ENCODE measurements around the gene PCNX4.
"Not testable (repeated sequence)": the region's sequence is repeated elsewhere in the genome, so short reads cannot be mapped to it uniquely, and the experiment has no call there.

The PCNX4 gene

GRCh38 chr14:60091550-60092525 is at the start of gene PCNX4:
Gene PCNX4 (plus strand): TSS chr14:60091923. CDS start chr14:60107639, 15,716 bp downstream.
- 0 out of 2 replicates have a peak, but pooled peaks cover 3% of the 10 kb centered on the region for H3K36me3 ChIP-seq (replicated peaks)
- no peaks in the 10 kb centered on the region for H3K9me3 ChIP-seq
- H3K27me3 ChIP-seq (ENCODE audit: low read depth): no peaks in the 10 kb centered on the region
- in situ Hi-C loops (cut with MboI; ENCODE audit: low sequenced_read_pairs): no loop called here
- H3K4me1 ChIP-seq: peaks cover 9% of the 10 kb centered on the region
- peak; percentile 95 to 97 for DNase-seq (ENCODE audit: low spot score in 2 of 2)
- H3K4me3 ChIP-seq: peak within 1 kb of the TSS; percentile 70

GRCh38 chr14:60047976-60048375 is 43.7 kb upstream of the PCNX4 start:
- H3K36me3 ChIP-seq (replicated peaks); in situ Hi-C loops (cut with MboI; ENCODE audit: low sequenced_read_pairs); H3K4me3 ChIP-seq; H3K27me3 ChIP-seq (ENCODE audit: low read depth); H3K4me1 ChIP-seq; DNase-seq (ENCODE audit: low spot score in 2 of 2); H3K9me3 ChIP-seq: not testable (repeated sequence)

- no peak for DNase-seq (ENCODE audit: low spot score in 2 of 2)
- Histone ChIP-seq H3K4me1 (no peaks in the 10 kb centered on the region), H3K9me3 (no peaks in the 10 kb centered on the region), H3K4me3 (no peak overlapping the region), H3K27me3 (ENCODE audit: low read depth) (peaks cover 14% of the 10 kb centered on the region; the same call in 1 of the 2 replicates), H3K36me3 (replicated peaks) (no peaks in the 10 kb centered on the region)
- in situ Hi-C loops (cut with MboI; ENCODE audit: low sequenced_read_pairs): no loop called here
Observed at GRCh38 chr14:60051721-60052221, 40.0 kb upstream of the PCNX4 start.

- in situ Hi-C loops (cut with MboI; ENCODE audit: low sequenced_read_pairs): no loop called here
- Histone ChIP-seq H3K4me3 (no peak overlapping the region), H3K27me3 (ENCODE audit: low read depth) (peaks cover 19% of the 10 kb centered on the region; the same call in 1 of the 2 replicates), H3K4me1 (no peaks in the 10 kb centered on the region), H3K9me3 (no peaks in the 10 kb centered on the region), H3K36me3 (replicated peaks) (no peaks in the 10 kb centered on the region)
- DNase-seq (ENCODE audit: low spot score in 2 of 2): no peak
Observed at GRCh38 chr14:60058087-60058486, 33.6 kb upstream of the PCNX4 start.

GRCh38 chr14:60061371-60061770 is 30.4 kb upstream of the PCNX4 start:
- Histone ChIP-seq H3K36me3 (replicated peaks) (no peaks in the 10 kb centered on the region), H3K9me3 (no peaks in the 10 kb centered on the region), H3K4me1 (no peaks in the 10 kb centered on the region), H3K27me3 (ENCODE audit: low read depth) (0 out of 2 replicates have a peak, but pooled peaks cover 17% of the 10 kb centered on the region), H3K4me3 (no peak overlapping the region)
- in situ Hi-C loops (cut with MboI; ENCODE audit: low sequenced_read_pairs): loop anchor here (10.0 kb wide), 1 partner anchor 103 kb away; the partner anchor contains the start of gene DHRS7
- DNase-seq (ENCODE audit: low spot score in 2 of 2): no peak

GRCh38 chr14:60064491-60065072 is 27.1 kb upstream of the PCNX4 start:
- in situ Hi-C loops (cut with MboI; ENCODE audit: low sequenced_read_pairs): loop anchor here (10.0 kb wide), 1 partner anchor 100 kb away; the partner anchor contains the start of gene DHRS7
- no peaks in the 10 kb centered on the region for H3K36me3 ChIP-seq (replicated peaks)
- H3K27me3 ChIP-seq (ENCODE audit: low read depth): 0 out of 2 replicates have a peak, but pooled peaks cover 6% of the 10 kb centered on the region
- no peak overlapping the region for H3K4me3 ChIP-seq
- H3K9me3 ChIP-seq: no peaks in the 10 kb centered on the region
- H3K4me1 ChIP-seq: peaks cover 17% of the 10 kb centered on the region
- peak in 1 of 2 experiments; percentile 58 for DNase-seq (ENCODE audit: low spot score in 2 of 2)

GRCh38 chr14:60067882-60068281 is 23.8 kb upstream of the PCNX4 start:
- Histone ChIP-seq H3K36me3 (replicated peaks) (no peaks in the 10 kb centered on the region), H3K9me3 (no peaks in the 10 kb centered on the region), H3K4me3 (no peak overlapping the region), H3K4me1 (peaks cover 23% of the 10 kb centered on the region), H3K27me3 (ENCODE audit: low read depth) (0 out of 2 replicates have a peak, but pooled peaks cover 3% of the 10 kb centered on the region)
- in situ Hi-C loops (cut with MboI; ENCODE audit: low sequenced_read_pairs): loop anchor here (10.0 kb wide), 1 partner anchor 97 kb away; the partner anchor contains the start of gene DHRS7
- DNase-seq (ENCODE audit: low spot score in 2 of 2): peak in 1 of 2 experiments; percentile 96

GRCh38 chr14:60079723-60080122 is 12.0 kb upstream of the PCNX4 start:
- Histone ChIP-seq H3K27me3 (ENCODE audit: low read depth) (no peaks in the 10 kb centered on the region), H3K9me3 (no peaks in the 10 kb centered on the region), H3K36me3 (replicated peaks) (no peaks in the 10 kb centered on the region), H3K4me3 (no peak overlapping the region), H3K4me1 (peaks cover 4% of the 10 kb centered on the region; the same call in 1 of the 2 replicates)
- DNase-seq (ENCODE audit: low spot score in 2 of 2): no peak
- in situ Hi-C loops (cut with MboI; ENCODE audit: low sequenced_read_pairs): no loop called here

- no peaks in the 10 kb centered on the region for H3K36me3 ChIP-seq (replicated peaks)
- H3K9me3 ChIP-seq: no peaks in the 10 kb centered on the region
- in situ Hi-C loops (cut with MboI; ENCODE audit: low sequenced_read_pairs): no loop called here
- H3K4me1 ChIP-seq: peaks cover 4% of the 10 kb centered on the region; the same call in 1 of the 2 replicates
- DNase-seq (ENCODE audit: low spot score in 2 of 2): no peak
- H3K27me3 ChIP-seq (ENCODE audit: low read depth): no peaks in the 10 kb centered on the region
- no peak overlapping the region for H3K4me3 ChIP-seq
Observed at GRCh38 chr14:60085085-60085484, 6.6 kb upstream of the PCNX4 start.

GRCh38 chr14:60085693-60086092 is 6.0 kb upstream of the PCNX4 start:
- Histone ChIP-seq H3K4me1 (peaks cover 6% of the 10 kb centered on the region), H3K36me3 (replicated peaks) (no peaks in the 10 kb centered on the region), H3K27me3 (ENCODE audit: low read depth) (no peaks in the 10 kb centered on the region), H3K9me3 (no peaks in the 10 kb centered on the region), H3K4me3 (no peak overlapping the region)
- DNase-seq (ENCODE audit: low spot score in 2 of 2): no peak
- in situ Hi-C loops (cut with MboI; ENCODE audit: low sequenced_read_pairs): no loop called here

GRCh38 chr14:60087668-60088067 is 4.1 kb upstream of the PCNX4 start:
- H3K9me3 ChIP-seq: no peaks in the 10 kb centered on the region
- peaks cover 2% of the 10 kb centered on the region; the same call in 1 of the 2 replicates for H3K4me1 ChIP-seq
- no peak for DNase-seq (ENCODE audit: low spot score in 2 of 2)
- no peak overlapping the region for H3K4me3 ChIP-seq
- no peaks in the 10 kb centered on the region for H3K27me3 ChIP-seq (ENCODE audit: low read depth)
- in situ Hi-C loops (cut with MboI; ENCODE audit: low sequenced_read_pairs): no loop called here
- no peaks in the 10 kb centered on the region for H3K36me3 ChIP-seq (replicated peaks)

GRCh38 chr14:60089221-60089620 is 2.5 kb upstream of the PCNX4 start:
- H3K36me3 ChIP-seq (replicated peaks): no peaks in the 10 kb centered on the region
- H3K4me1 ChIP-seq: peaks cover 5% of the 10 kb centered on the region
- no peak for DNase-seq (ENCODE audit: low spot score in 2 of 2)
- H3K27me3 ChIP-seq (ENCODE audit: low read depth): no peaks in the 10 kb centered on the region
- no peak overlapping the region for H3K4me3 ChIP-seq
- in situ Hi-C loops (cut with MboI; ENCODE audit: low sequenced_read_pairs): no loop called here
- H3K9me3 ChIP-seq: no peaks in the 10 kb centered on the region

- no peaks in the 10 kb centered on the region for H3K9me3 ChIP-seq
- no peaks in the 10 kb centered on the region for H3K27me3 ChIP-seq (ENCODE audit: low read depth)
- peak; percentile 49 to 67 for DNase-seq (ENCODE audit: low spot score in 2 of 2)
- H3K4me1 ChIP-seq: peaks cover 9% of the 10 kb centered on the region
- H3K4me3 ChIP-seq: peak overlapping the region; percentile 70
- in situ Hi-C loops (cut with MboI; ENCODE audit: low sequenced_read_pairs): no loop called here
- no peaks in the 10 kb centered on the region for H3K36me3 ChIP-seq (replicated peaks)
Observed at GRCh38 chr14:60090864-60091519, 731 bp upstream of the PCNX4 start.

All from HAP-1 (cell line).